HepG2 (cell line): ENCODE measurements around the gene TUT7. TPM values are rescaled to one million over a fixed set of nuclear protein-coding genes. Genes with fewer than 3 reads are reported as not detected.

Source experiments
- CREB1 ChIP-seq, 2 experiments: fragments of 450-650 bp in 1 of 2; IDR thresholded peaks; 2 replicates each; pipeline ENCODE4 v1.6.1; 2016 to 2017; ENCODE audit warnings: control low read depth in 1 of 2, mild to moderate bottlenecking in 1 of 2, missing compliant biosample characterization in 1 of 2, missing genetic modification characterization in 1 of 2
- ESRRA ChIP-seq: sonication (generic); formaldehyde crosslinking; IDR thresholded peaks from 2 replicates; pipeline ENCODE4 v1.5.1; 2020; ENCODE audit warnings: mild to moderate bottlenecking, low read depth, missing genetic modification reagents
- GLI4 ChIP-seq: sonication (generic); formaldehyde crosslinking; IDR thresholded peaks from 2 replicates; pipeline ENCODE4 v1.5.1; 2020; ENCODE audit warnings: missing genetic modification reagents, mild to moderate bottlenecking, moderate library complexity, borderline replicate concordance
- HNF4A ChIP-seq: sonication (generic); formaldehyde crosslinking; IDR thresholded peaks from 2 replicates; pipeline ENCODE4 v1.4.0; 2020; ENCODE audit warnings: missing genetic modification reagents
- HOXD1 ChIP-seq: sonication (generic); formaldehyde crosslinking; IDR thresholded peaks from 2 replicates; pipeline ENCODE4 v1.5.0; 2020; ENCODE audit warnings: missing genetic modification reagents
- IKZF5 ChIP-seq: IDR thresholded peaks from 2 replicates; pipeline ENCODE4 v1.6.1; 2018; ENCODE audit warnings: missing genetic modification reagents, mild to moderate bottlenecking, missing compliant biosample characterization
- IRX3 ChIP-seq: sonication (generic); formaldehyde crosslinking; IDR thresholded peaks from 2 replicates; pipeline ENCODE4 v1.8.1; 2023; ENCODE audit warnings: mild to moderate bottlenecking, low read depth, missing genetic modification reagents, borderline replicate concordance
- KAT2B ChIP-seq: fragments of 150-350 bp; IDR thresholded peaks from 2 replicates; pipeline ENCODE4 v1.6.1; 2014; ENCODE audit warnings: low read depth, low read length, borderline replicate concordance
- MEIS1 ChIP-seq: sonication (generic); formaldehyde crosslinking; IDR thresholded peaks from 2 replicates; pipeline ENCODE4 v1.9.0; 2021; ENCODE audit warnings: mild to moderate bottlenecking, missing genetic modification reagents, moderate library complexity, borderline replicate concordance
- ONECUT2 ChIP-seq: sonication (generic); formaldehyde crosslinking; IDR thresholded peaks from 2 replicates; pipeline ENCODE4 v1.4.0; 2020; ENCODE audit warnings: missing genetic modification reagents
- POLR2A ChIP-seq, 2 experiments: IDR thresholded peaks; 2 replicates each; pipeline ENCODE4 v1.6.1; 2011; ENCODE audit warnings: low read depth in 2 of 2, low read length in 2 of 2, mild to moderate bottlenecking in 1 of 2, moderate library complexity in 1 of 2; ENCODE audit not compliant: insufficient read depth in 1 of 2
- SP2 ChIP-seq: sonication (generic); formaldehyde crosslinking; IDR thresholded peaks from 2 replicates; pipeline ENCODE4 v1.5.1; 2020; ENCODE audit warnings: mild to moderate bottlenecking, missing genetic modification reagents
- TOPORS ChIP-seq: sonication (generic); formaldehyde crosslinking; IDR thresholded peaks from 2 replicates; pipeline ENCODE4 v1.8.0; 2023; ENCODE audit warnings: mild to moderate bottlenecking, missing genetic modification reagents
- YEATS2 ChIP-seq: sonication (generic); formaldehyde crosslinking; IDR thresholded peaks from 2 replicates; pipeline ENCODE4 v1.4.0; 2020; ENCODE audit warnings: missing genetic modification reagents, borderline replicate concordance
- ZBTB43 ChIP-seq: sonication (generic); formaldehyde crosslinking; conservative IDR thresholded peaks from 2 replicates; pipeline ENCODE4 v1.4.0; 2020; ENCODE audit warnings: missing genetic modification reagents
- ZFP41 ChIP-seq: sonication (generic); formaldehyde crosslinking; IDR thresholded peaks from 2 replicates; pipeline ENCODE4 v1.4.0; 2020; ENCODE audit warnings: mild to moderate bottlenecking, missing genetic modification reagents, borderline replicate concordance
- ZNF160 ChIP-seq: sonication (generic); formaldehyde crosslinking; IDR thresholded peaks from 2 replicates; pipeline ENCODE4 v1.8.0; 2022; ENCODE audit warnings: mild to moderate bottlenecking, inconsistent platforms, missing genetic modification reagents
- ZNF326 ChIP-seq: sonication (generic); formaldehyde crosslinking; IDR thresholded peaks from 2 replicates; pipeline ENCODE4 v1.4.0; 2020; ENCODE audit warnings: missing genetic modification reagents, borderline replicate concordance
- ZNF337 ChIP-seq: sonication (generic); formaldehyde crosslinking; IDR thresholded peaks from 2 replicates; pipeline ENCODE4 v1.5.1; 2020; ENCODE audit warnings: missing genetic modification reagents, low read depth, mild to moderate bottlenecking, borderline replicate concordance
- polyA plus RNA-seq, 8 experiments: library from polyadenylated mRNA; depleted of rRNA in 3 of 8; stranded (reverse) in 7 of 8; unstranded in 1 of 8; fragments of >200 nt; fragmentation: Illumina TruSeq in 4 of 8; extraction: Trizol in 4 of 8; gene quantifications; 2 replicates each; pipeline versions ENCODE4 v1.2.1 to v1.2.3, GENCODE V29; 2011 to 2016; ENCODE audit warnings: low read depth in 4 of 8, missing spikeins in 1 of 8, mixed read lengths in 1 of 8; ENCODE audit not compliant: insufficient read depth in 1 of 8
- total RNA-seq, 5 experiments: library from RNA; depleted of rRNA; stranded (reverse); fragments of >200 nt; fragmentation: Illumina TruSeq; extraction: Trizol; gene quantifications; 2 replicates each; pipeline ENCODE4 v1.2.3, GENCODE V29; 2016; ENCODE audit warnings: low read depth in 1 of 5
- TF ChIP-seq, protein P1 (sequence below): fragments of 450-650 bp; IDR thresholded peaks from 2 replicates; pipeline ENCODE4 v1.6.1; 2017
- TF ChIP-seq, protein P2 (sequence below): sonication (generic); formaldehyde crosslinking; IDR thresholded peaks from 2 replicates; pipeline ENCODE4 v1.5.0; 2020; ENCODE audit warnings: missing genetic modification reagents
- TF ChIP-seq, protein P3 (sequence below): sonication (generic); formaldehyde crosslinking; conservative IDR thresholded peaks from 2 replicates; pipeline ENCODE4 v1.4.0; 2020; ENCODE audit warnings: mild to moderate bottlenecking, missing genetic modification reagents, moderate library complexity

TUT7 gene
- total and polyA plus RNA-seq, 2 of the 13 experiments (the other 11 are each of a cell fraction or from before 2014, with no cell fraction given): 12.0 to 19.4 TPM

- TF ChIP-seq, protein P1, sequence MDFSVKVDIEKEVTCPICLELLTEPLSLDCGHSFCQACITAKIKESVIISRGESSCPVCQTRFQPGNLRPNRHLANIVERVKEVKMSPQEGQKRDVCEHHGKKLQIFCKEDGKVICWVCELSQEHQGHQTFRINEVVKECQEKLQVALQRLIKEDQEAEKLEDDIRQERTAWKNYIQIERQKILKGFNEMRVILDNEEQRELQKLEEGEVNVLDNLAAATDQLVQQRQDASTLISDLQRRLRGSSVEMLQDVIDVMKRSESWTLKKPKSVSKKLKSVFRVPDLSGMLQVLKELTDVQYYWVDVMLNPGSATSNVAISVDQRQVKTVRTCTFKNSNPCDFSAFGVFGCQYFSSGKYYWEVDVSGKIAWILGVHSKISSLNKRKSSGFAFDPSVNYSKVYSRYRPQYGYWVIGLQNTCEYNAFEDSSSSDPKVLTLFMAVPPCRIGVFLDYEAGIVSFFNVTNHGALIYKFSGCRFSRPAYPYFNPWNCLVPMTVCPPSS: no peak
- TF ChIP-seq ZNF337 (no peak), TOPORS (CRISPR knock-in tag) (no peak), KAT2B (no peak), ONECUT2 (CRISPR knock-in tag) (no peak), ZNF160 (CRISPR knock-in tag) (0 out of 2 replicates have a peak, but pooled peaks have one; percentile 4), GLI4 (CRISPR knock-in tag) (no peak), CREB1 (IDR thresholded peaks at IDR 0.05) (no peak), CREB1 (CRISPR knock-in tag; IDR thresholded peaks at IDR 0.05) (no peak), YEATS2 (no peak), MEIS1 (CRISPR knock-in tag) (no peak), ZNF326 (CRISPR knock-in tag) (no peak), HNF4A (CRISPR knock-in tag) (no peak), ZFP41 (CRISPR knock-in tag) (0 out of 2 replicates have a peak, but pooled peaks have one; percentile 10), HOXD1 (CRISPR knock-in tag) (no peak), ZBTB43 (0 out of 2 replicates have a peak, but pooled peaks have one; percentile 6), IKZF5 (CRISPR knock-in tag) (no peak), IRX3 (0 out of 2 replicates have a peak, but pooled peaks have one; percentile 50), POLR2A (IDR thresholded peaks at IDR 0.05; ENCODE audit: insufficient read depth in 1 of 2, low read depth in 2 of 2, low read length in 2 of 2) (no peak; a peak in 1 of 4 replicates), SP2 (CRISPR knock-in tag) (no peak), ESRRA (no peak)
- TF ChIP-seq, protein P2, sequence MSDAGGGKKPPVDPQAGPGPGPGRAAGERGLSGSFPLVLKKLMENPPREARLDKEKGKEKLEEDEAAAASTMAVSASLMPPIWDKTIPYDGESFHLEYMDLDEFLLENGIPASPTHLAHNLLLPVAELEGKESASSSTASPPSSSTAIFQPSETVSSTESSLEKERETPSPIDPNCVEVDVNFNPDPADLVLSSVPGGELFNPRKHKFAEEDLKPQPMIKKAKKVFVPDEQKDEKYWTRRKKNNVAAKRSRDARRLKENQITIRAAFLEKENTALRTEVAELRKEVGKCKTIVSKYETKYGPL (CRISPR knock-in tag): peak; percentile 61; the same call in 1 of the 2 replicates
- TF ChIP-seq, protein P3, sequence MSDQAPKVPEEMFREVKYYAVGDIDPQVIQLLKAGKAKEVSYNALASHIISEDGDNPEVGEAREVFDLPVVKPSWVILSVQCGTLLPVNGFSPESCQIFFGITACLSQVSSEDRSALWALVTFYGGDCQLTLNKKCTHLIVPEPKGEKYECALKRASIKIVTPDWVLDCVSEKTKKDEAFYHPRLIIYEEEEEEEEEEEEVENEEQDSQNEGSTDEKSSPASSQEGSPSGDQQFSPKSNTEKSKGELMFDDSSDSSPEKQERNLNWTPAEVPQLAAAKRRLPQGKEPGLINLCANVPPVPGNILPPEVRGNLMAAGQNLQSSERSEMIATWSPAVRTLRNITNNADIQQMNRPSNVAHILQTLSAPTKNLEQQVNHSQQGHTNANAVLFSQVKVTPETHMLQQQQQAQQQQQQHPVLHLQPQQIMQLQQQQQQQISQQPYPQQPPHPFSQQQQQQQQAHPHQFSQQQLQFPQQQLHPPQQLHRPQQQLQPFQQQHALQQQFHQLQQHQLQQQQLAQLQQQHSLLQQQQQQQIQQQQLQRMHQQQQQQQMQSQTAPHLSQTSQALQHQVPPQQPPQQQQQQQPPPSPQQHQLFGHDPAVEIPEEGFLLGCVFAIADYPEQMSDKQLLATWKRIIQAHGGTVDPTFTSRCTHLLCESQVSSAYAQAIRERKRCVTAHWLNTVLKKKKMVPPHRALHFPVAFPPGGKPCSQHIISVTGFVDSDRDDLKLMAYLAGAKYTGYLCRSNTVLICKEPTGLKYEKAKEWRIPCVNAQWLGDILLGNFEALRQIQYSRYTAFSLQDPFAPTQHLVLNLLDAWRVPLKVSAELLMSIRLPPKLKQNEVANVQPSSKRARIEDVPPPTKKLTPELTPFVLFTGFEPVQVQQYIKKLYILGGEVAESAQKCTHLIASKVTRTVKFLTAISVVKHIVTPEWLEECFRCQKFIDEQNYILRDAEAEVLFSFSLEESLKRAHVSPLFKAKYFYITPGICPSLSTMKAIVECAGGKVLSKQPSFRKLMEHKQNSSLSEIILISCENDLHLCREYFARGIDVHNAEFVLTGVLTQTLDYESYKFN (CRISPR knock-in tag): no peak; the same call in 1 of the 2 replicates
Measured at GRCh38 chr9:86282979-86283535, 71.2 kb downstream of the TUT7 start (continued).
